ENCODE measurements around the gene DAP3.
A peak's percentile ranks its signal among the peaks of the same experiment; 100 is the strongest.
"Not testable (repeated sequence)": the region's sequence is repeated elsewhere in the genome, so short reads cannot be mapped to it uniquely, and the experiment has no call there.

DAP3 gene

GRCh38 chr1:155719703-155720102 is 30.8 kb downstream of the DAP3 start:
- DNase-seq = no peak

- DNase-seq = no peak
Measured at GRCh38 chr1:155725142-155725541, 36.3 kb downstream of the DAP3 start.

GRCh38 chr1:155729031-155729898 is 40.4 kb downstream of the DAP3 start:
- DNase-seq = peak; percentile 36 to 52

- DNase-seq = no peak
Measured at GRCh38 chr1:155740995-155741394, 52.1 kb downstream of the DAP3 start.

GRCh38 chr1:155741908-155742307 is 53.0 kb downstream of the DAP3 start:
- no peak for DNase-seq

GRCh38 chr1:155744711-155745283 is 55.9 kb downstream of the DAP3 start:
- no peak for DNase-seq

GRCh38 chr1:155745284-155746228 is 56.7 kb downstream of the DAP3 start:
- DNase-seq = peak; percentile 87 to 91

GRCh38 chr1:155747586-155747985 is 58.7 kb downstream of the DAP3 start:
- not testable (repeated sequence) for DNase-seq

- not testable (repeated sequence) for DNase-seq
Measured at GRCh38 chr1:155748141-155748540, 59.2 kb downstream of the DAP3 start.

GRCh38 chr1:155759017-155759416 is 70.1 kb downstream of the DAP3 start:
- DNase-seq = not testable (repeated sequence)

GRCh38 chr1:155759966-155760630 is 71.2 kb downstream of the DAP3 start:
- DNase-seq = no peak

GRCh38 chr1:155760751-155761475 is 72.0 kb downstream of the DAP3 start:
- DNase-seq = no peak

GRCh38 chr1:155761736-155762405 is 73.0 kb downstream of the DAP3 start:
- DNase-seq = no peak

GRCh38 chr1:155763090-155763815 is 74.4 kb downstream of the DAP3 start:
- DNase-seq = peak in 1 of 2 experiments; percentile 5

GRCh38 chr1:155763989-155764388 is 75.1 kb downstream of the DAP3 start:
- peak; percentile 65 to 69 for DNase-seq

GRCh38 chr1:155767399-155767989 is 78.6 kb downstream of the DAP3 start:
- not testable (repeated sequence) for DNase-seq

- DNase-seq = no peak
Measured at GRCh38 chr1:155769257-155769656, 80.4 kb downstream of the DAP3 start.

- no peak for DNase-seq
Measured at GRCh38 chr1:155773221-155773620, 84.3 kb downstream of the DAP3 start.

- DNase-seq = peak in 1 of 2 experiments; percentile 5
Measured at GRCh38 chr1:155776414-155776813, 87.5 kb downstream of the DAP3 start.

- no peak for DNase-seq
Measured at GRCh38 chr1:155777582-155777981, 88.7 kb downstream of the DAP3 start.
